LNCaP clone FGC (cell line): Measurements from ENCODE around the gene DPH1.
"Not testable (repeated sequence)": the region's sequence is repeated elsewhere in the genome, so short reads cannot be mapped to it uniquely, and the experiment has no call there.

Experiments used
- DNase-seq: peaks from one replicate; pipeline ENCODE4 v3.0.0-alpha.2; 2011; ENCODE audit warnings: low read depth
- H3K4me3 ChIP-seq: 2 replicates; pipeline ENCODE4 v1.5.1; 2011; ENCODE audit warnings: mild to moderate bottlenecking, low read depth, low read length, control low read depth
- CTCF ChIP-seq: IDR thresholded peaks from 2 replicates; pipeline ENCODE4 v1.5.1; 2012; ENCODE audit warnings: mild to moderate bottlenecking; ENCODE audit not compliant: control insufficient read depth, insufficient read depth; ENCODE audit errors: extremely low read depth

DPH1 gene

GRCh38 chr17:2009737-2010136 is 20.2 kb upstream of the DPH1 start:
- TF ChIP-seq CTCF: no peak
- DNase-seq: no peak
- H3K4me3 ChIP-seq: no peak overlapping the region

- peak overlapping the region; percentile 19; the same call in 1 of the 2 replicates for H3K4me3 ChIP-seq
- no peak for TF ChIP-seq CTCF
- peak; percentile 93 for DNase-seq
Observed at GRCh38 chr17:2011411-2012371, 18.3 kb upstream of the DPH1 start.

GRCh38 chr17:2012499-2012898 is 17.5 kb upstream of the DPH1 start:
- no peak overlapping the region for H3K4me3 ChIP-seq
- TF ChIP-seq CTCF: no peak
- DNase-seq: no peak

- not testable (repeated sequence) for DNase-seq, H3K4me3 ChIP-seq
Observed at GRCh38 chr17:2013220-2013993, 16.5 kb upstream of the DPH1 start.

- no peak overlapping the region for H3K4me3 ChIP-seq
- no peak for TF ChIP-seq CTCF
- DNase-seq: no peak
Observed at GRCh38 chr17:2013994-2014317, 16.0 kb upstream of the DPH1 start.

GRCh38 chr17:2015314-2015713 is 14.6 kb upstream of the DPH1 start:
- H3K4me3 ChIP-seq: no peak overlapping the region
- no peak for TF ChIP-seq CTCF
- no peak for DNase-seq

- no peak for DNase-seq
- H3K4me3 ChIP-seq: no peak overlapping the region
- no peak for TF ChIP-seq CTCF
Observed at GRCh38 chr17:2016494-2016893, 13.5 kb upstream of the DPH1 start.
